NCI-H2171 treated with DMSO at 0.1 percent for 48 hours (cell line): Measurements from ENCODE around the gene HNF1B.

ENCODE experiments used
- DNase-seq: peaks from one replicate; lab custom pipeline; 2025; lab: John Stamatoyannopoulos, UW

HNF1B gene

GRCh38 chr17:37761059-37761458, 16.2 kb upstream of the HNF1B start:
- no peak for DNase-seq

GRCh38 chr17:37759014-37759637, 14.3 kb upstream of the HNF1B start:
- DNase-seq = no peak

- DNase-seq = no peak
Observed at GRCh38 chr17:37756051-37756450, 11.2 kb upstream of the HNF1B start.

- DNase-seq = no peak
Observed at GRCh38 chr17:37755455-37755854, 10.6 kb upstream of the HNF1B start.

GRCh38 chr17:37754363-37754762, 9.5 kb upstream of the HNF1B start:
- DNase-seq = no peak

GRCh38 chr17:37752482-37752881, 7.6 kb upstream of the HNF1B start:
- DNase-seq = no peak

GRCh38 chr17:37750768-37751475, 6.1 kb upstream of the HNF1B start:
- DNase-seq = no peak

- no peak for DNase-seq
Observed at GRCh38 chr17:37750292-37750691, 5.4 kb upstream of the HNF1B start.

GRCh38 chr17:37747222-37747621, 2.4 kb upstream of the HNF1B start:
- no peak for DNase-seq

GRCh38 chr17:37746617-37747016, 1.8 kb upstream of the HNF1B start:
- no peak for DNase-seq

GRCh38 chr17:37745801-37746426, 1.1 kb upstream of the HNF1B start:
- DNase-seq = no peak

GRCh38 chr17:37744633-37744927, 279 bp downstream of the HNF1B start:
- DNase-seq = no peak

GRCh38 chr17:37743875-37744632, 805 bp downstream of the HNF1B start:
- no peak for DNase-seq

- no peak for DNase-seq
Observed at GRCh38 chr17:37743612-37743874, 1.3 kb downstream of the HNF1B start.

GRCh38 chr17:37742762-37743611, 1.9 kb downstream of the HNF1B start:
- no peak for DNase-seq

GRCh38 chr17:37742116-37742761, 2.6 kb downstream of the HNF1B start:
- DNase-seq = no peak

GRCh38 chr17:37741341-37742115, 3.3 kb downstream of the HNF1B start:
- DNase-seq = no peak

- DNase-seq = no peak
Observed at GRCh38 chr17:37740915-37741314, 3.9 kb downstream of the HNF1B start.

- DNase-seq = no peak
Observed at GRCh38 chr17:37737971-37738370, 6.9 kb downstream of the HNF1B start.

GRCh38 chr17:37737081-37737480, 7.8 kb downstream of the HNF1B start:
- peak; percentile 31 for DNase-seq

GRCh38 chr17:37736428-37736827, 8.4 kb downstream of the HNF1B start:
- DNase-seq = no peak
